ENCODE results near the gene PLEKHG5. TPM values are rescaled to one million over a fixed set of nuclear protein-coding genes. Genes with fewer than 3 reads are reported as not detected.
"Not testable (repeated sequence)": the region's sequence is repeated elsewhere in the genome, so short reads cannot be mapped to it uniquely, and the experiment has no call there.

Gene PLEKHG5
- total RNA-seq, 1 donor from 2014 or later = 12.2 TPM

DNA sequence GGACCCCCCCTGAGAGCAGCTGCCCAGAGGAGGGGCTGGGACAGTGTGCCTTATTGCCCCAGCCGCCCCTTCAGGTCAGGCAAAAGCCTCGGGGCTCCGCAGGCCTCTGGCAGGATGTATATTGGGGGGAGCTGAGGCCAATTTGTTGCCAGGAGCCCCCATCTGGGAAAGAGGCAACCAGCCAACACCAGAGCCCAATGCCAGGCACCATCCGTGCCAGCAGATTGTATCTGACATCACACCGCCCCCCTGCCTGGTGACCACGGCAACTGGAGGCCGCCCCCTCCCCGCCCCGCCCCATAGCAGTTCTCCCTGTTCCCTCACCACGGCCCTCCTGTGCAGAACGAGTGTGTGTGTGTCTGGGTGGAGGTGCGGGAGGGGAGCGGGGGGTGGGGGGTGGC, 3.6 kb upstream of the PLEKHG5 start:
- DNase-seq = no peak
- TF ChIP-seq, protein P1, sequence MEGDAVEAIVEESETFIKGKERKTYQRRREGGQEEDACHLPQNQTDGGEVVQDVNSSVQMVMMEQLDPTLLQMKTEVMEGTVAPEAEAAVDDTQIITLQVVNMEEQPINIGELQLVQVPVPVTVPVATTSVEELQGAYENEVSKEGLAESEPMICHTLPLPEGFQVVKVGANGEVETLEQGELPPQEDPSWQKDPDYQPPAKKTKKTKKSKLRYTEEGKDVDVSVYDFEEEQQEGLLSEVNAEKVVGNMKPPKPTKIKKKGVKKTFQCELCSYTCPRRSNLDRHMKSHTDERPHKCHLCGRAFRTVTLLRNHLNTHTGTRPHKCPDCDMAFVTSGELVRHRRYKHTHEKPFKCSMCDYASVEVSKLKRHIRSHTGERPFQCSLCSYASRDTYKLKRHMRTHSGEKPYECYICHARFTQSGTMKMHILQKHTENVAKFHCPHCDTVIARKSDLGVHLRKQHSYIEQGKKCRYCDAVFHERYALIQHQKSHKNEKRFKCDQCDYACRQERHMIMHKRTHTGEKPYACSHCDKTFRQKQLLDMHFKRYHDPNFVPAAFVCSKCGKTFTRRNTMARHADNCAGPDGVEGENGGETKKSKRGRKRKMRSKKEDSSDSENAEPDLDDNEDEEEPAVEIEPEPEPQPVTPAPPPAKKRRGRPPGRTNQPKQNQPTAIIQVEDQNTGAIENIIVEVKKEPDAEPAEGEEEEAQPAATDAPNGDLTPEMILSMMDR (IDR thresholded peaks at IDR 0.05) = no peak

DNA sequence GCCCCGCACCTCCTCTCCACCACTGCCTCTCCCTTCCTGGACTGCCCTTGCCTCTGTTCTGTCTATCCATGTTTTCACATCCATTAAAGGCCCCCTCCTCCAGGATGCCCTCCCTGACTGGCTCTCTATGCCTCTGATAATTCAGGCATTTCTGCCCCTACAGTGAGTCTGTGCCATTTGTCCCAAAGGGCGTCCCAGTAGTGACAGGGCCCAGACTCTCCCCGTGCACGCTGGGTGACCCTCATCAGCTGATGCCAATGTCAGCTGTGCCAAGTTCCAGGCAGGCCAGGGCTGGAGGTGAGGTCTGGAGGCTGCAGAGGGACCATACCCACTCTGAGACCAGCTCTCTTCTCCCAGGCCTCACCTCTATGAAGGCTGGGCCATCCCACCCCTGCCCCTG, 3.2 kb upstream of the PLEKHG5 start:
- ATAC-seq = no peak
- peaks cover 32% of the 10 kb centered on the region for H3K4me1 ChIP-seq
- TF ChIP-seq, protein P1 (IDR thresholded peaks at IDR 0.05) = no peak

More for the DNA sequence above, 3.6 kb upstream of the PLEKHG5 start:
- H3K27ac ChIP-seq = no peak overlapping the region
- peaks cover 31% of the 10 kb centered on the region for H3K4me1 ChIP-seq
- ATAC-seq = no peak
- H3K4me3 ChIP-seq = no peak overlapping the region
- no peaks in the 10 kb centered on the region for H3K27me3 ChIP-seq
- intact Hi-C loops (cut with DNase I) = no loop called here
- no peaks in the 10 kb centered on the region for H3K9me3 ChIP-seq
- no peaks in the 10 kb centered on the region for H3K36me3 ChIP-seq

DNA sequence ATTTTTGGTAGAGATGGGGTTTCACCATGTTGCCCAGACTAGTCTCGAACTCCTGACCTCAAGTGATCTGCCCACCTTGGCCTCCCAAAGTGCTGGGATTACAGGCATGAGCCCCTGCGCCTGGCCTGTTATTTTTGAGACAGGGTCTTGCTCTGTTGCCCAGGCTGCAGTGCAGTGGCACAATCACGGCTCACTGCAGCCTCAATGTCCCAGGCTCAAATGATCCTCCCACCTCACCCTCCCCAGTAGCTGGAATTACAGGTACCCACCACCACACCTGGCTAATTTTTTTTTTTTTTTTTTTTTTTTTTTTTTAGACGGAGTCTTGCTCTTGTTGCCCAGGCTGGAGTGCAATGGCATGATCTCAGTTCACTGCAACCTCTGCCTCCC, 2.4 kb upstream of the PLEKHG5 start:
- DNase-seq; H3K4me3 ChIP-seq; H3K9me3 ChIP-seq; H3K36me3 ChIP-seq; H3K27ac ChIP-seq; intact Hi-C loops (cut with DNase I); H3K27me3 ChIP-seq; ATAC-seq: not testable (repeated sequence)
- peaks cover 32% of the 10 kb centered on the region for H3K4me1 ChIP-seq

More for the DNA sequence above, 3.2 kb upstream of the PLEKHG5 start:
- H3K4me3 ChIP-seq = no peak overlapping the region
- DNase-seq = no peak
- H3K27me3 ChIP-seq = no peaks in the 10 kb centered on the region
- intact Hi-C loops (cut with DNase I) = no loop called here
- H3K27ac ChIP-seq = no peak overlapping the region
- H3K36me3 ChIP-seq = no peaks in the 10 kb centered on the region
- no peaks in the 10 kb centered on the region for H3K9me3 ChIP-seq

DNA sequence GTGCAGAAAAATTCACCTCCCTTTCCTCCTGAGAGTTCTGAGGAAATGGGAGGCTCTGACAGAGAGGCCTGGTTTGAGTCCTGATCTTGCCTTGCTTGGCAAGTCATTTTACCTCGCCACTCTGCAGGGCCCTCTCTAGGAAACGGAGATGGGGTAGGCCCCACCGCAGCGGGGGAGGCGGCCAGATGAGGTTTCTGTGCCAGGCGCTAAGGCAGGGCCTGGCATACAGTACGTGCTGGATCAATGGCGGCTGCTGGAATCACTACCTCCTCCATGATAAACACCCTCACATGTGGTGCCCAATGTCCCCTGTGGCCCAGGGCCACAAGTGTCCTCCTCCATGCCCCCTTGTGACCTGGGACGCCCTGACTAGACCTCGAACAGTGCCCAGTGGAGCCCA, 499 bp upstream of the PLEKHG5 start:
- DNase-seq (no peak), ATAC-seq (no peak)
- H3K36me3 ChIP-seq = no peaks in the 10 kb centered on the region
- no peak overlapping the region for H3K4me3 ChIP-seq
- peaks cover 23% of the 10 kb centered on the region for H3K4me1 ChIP-seq
- no peaks in the 10 kb centered on the region for H3K27me3 ChIP-seq
- intact Hi-C loops (cut with DNase I) = no loop called here
- H3K27ac ChIP-seq = no peak overlapping the region
- TF ChIP-seq, protein P1 (IDR thresholded peaks at IDR 0.05) = no peak
- H3K9me3 ChIP-seq = no peaks in the 10 kb centered on the region

DNA sequence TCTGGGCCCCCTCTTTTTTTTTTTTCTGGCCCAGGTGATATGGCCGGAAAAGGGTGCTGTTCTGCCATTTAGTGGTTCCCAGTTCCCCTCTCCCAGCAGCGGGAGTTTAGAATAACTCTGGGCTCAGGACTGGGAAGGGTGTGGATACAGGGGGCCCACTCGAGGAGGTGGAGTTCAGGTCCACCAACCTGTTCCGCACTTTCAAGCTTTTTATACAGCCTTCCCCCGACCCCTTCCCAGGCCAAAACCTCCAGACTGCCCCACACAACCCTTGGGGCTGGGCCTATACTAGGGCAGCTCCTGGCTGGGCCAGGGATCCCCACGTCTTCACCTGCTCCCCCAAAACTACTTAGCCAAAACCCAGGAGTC, 402 bp downstream of the PLEKHG5 start:
- peak overlapping the region; percentile 53 for H3K4me3 ChIP-seq
- intact Hi-C loops (cut with DNase I) = no loop called here
- no peaks in the 10 kb centered on the region for H3K9me3 ChIP-seq
- ATAC-seq (no peak), DNase-seq (no peak)
- H3K4me1 ChIP-seq = peaks cover 23% of the 10 kb centered on the region
- H3K36me3 ChIP-seq = no peaks in the 10 kb centered on the region
- TF ChIP-seq, protein P1 (IDR thresholded peaks at IDR 0.05) = no peak
- peak overlapping the region; percentile 67 for H3K27ac ChIP-seq
- no peaks in the 10 kb centered on the region for H3K27me3 ChIP-seq

DNA sequence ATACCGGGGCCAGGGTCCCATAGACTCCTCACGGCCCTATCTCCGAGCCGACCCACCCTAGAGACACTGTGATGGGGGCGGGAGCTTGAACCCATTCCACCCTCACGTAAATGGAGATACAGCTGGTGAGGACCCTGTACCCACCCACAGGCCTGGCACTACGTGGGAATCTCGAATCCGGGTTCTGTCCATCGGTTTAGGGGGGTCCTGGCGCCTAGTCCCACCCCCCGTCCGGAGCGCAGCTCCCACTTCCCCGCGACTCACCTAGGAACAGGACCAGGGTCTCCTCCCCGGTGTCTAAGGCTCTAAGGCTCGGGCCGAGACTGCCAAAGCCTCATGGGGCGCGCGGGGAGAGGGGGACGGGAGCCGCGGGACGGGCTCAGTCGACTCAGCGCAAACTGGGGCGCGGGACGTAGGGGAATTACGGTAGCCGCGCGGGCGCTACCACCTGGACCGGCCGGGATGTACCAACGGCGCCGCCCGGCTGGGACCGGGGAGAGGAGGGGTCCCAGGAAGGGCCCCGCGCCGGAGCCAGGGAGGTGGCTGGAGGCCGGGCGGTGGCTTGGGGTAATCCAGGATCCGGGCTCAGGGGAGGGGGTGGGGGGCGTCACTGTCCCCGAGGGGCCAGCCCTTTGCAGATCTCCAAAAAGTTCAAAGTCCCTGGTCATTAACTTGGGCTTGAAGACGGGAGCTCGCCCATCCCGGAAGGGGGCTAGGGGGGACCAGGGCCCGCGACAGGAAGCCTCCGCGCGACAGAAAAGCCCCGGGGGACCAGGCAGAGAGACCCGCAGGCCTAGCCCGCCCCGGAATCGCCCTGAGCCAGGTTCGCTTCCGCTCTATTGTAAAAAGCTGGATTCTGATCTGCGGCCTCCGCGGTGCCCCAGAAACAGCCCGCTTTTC, 1.0 kb downstream of the PLEKHG5 start:
- intact Hi-C loops (cut with DNase I) = no loop called here
- TF ChIP-seq, protein P1 (IDR thresholded peaks at IDR 0.05) = peak; percentile 24
- H3K27me3 ChIP-seq = peaks cover 3% of the 10 kb centered on the region
- no peaks in the 10 kb centered on the region for H3K36me3 ChIP-seq
- H3K4me1 ChIP-seq = peaks cover 27% of the 10 kb centered on the region
- DNase-seq (peak; percentile 86), ATAC-seq (peak; percentile 79)
- H3K9me3 ChIP-seq = no peaks in the 10 kb centered on the region
- H3K27ac ChIP-seq = peak overlapping the region; percentile 67
- peak overlapping the region; percentile 53 for H3K4me3 ChIP-seq
